SHP77 (cell line): ENCODE measurements around the gene ZNF750.

Source experiments
- DNase-seq, 2 experiments: peaks; one replicate each; lab custom pipeline; 2025; lab: John Stamatoyannopoulos, UW

Gene ZNF750

GRCh38 chr17:82839617-82840292 is at the start of gene ZNF750:
Gene ZNF750 (minus strand): TSS chr17:82840022. CDS start chr17:82832454, 7,568 bp downstream.
- DNase-seq = no peak

- no peak for DNase-seq
These were observed 49.0 kb upstream of the ZNF750 start for GRCh38 chr17:82888583-82889495.

DNA sequence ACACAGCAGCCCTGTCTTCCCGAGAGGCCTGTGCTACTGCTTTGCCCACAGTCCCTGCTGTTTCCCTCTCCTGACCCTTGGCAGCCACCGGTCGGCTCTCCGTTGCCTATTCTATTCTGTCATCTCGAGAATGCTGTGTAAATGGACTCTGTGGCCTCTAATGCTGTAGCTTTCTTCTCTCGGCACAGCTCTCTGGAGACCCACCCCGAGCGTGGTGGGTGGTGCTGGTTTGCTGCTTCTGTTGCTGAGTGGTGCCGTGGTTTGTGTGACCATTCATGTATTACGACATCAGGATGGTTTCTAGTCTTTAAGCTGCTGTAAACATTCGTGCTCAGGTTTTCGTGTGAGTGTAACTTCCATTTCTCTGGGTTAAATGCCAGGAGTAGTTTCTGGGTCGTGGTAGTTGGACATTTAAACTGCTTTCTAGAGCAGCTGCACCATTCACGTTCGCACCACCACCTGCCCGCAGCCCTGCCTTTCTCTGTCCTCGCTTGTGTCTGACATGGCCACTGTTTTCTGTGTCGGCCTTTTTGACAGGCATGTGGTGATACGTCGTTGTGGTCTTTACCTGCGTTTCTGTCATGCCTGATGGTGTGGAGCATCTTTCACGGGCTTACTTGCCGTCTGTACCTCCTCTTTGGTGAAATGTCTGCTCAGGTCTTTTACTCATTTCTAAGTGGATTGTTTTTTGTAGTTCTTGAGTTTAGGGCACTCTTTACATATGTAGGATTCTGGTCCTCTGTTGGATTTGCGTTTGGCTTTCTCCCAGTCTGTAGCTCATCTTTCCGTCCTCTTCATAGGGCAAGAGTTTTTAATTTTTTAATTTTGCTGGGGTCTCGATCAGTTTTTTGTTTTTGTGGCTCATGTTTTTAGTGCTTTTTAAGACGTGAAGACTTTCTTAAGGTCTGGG is 47.7 kb upstream of the ZNF750 start:
- DNase-seq = no peak

DNA sequence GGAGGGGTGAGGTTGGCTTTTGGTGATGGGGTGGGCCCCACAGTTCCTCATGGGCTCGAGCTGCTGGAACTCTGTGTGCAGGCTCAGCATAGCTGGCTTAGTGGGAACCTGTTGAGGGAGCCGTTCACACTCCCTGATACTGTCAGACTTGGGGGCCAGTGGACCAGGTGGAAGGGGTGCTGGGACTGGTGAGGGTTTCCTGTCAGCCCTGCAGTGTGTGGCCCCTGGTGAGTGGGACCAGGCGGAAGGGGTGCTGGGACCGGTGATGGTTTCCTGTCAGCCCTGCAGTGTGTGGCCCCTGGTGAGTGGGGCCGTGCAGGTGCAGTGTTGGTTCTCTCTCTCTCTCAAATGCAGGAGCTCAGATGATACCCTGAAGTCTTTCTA is 45.1 kb upstream of the ZNF750 start:
- DNase-seq = no peak

DNA sequence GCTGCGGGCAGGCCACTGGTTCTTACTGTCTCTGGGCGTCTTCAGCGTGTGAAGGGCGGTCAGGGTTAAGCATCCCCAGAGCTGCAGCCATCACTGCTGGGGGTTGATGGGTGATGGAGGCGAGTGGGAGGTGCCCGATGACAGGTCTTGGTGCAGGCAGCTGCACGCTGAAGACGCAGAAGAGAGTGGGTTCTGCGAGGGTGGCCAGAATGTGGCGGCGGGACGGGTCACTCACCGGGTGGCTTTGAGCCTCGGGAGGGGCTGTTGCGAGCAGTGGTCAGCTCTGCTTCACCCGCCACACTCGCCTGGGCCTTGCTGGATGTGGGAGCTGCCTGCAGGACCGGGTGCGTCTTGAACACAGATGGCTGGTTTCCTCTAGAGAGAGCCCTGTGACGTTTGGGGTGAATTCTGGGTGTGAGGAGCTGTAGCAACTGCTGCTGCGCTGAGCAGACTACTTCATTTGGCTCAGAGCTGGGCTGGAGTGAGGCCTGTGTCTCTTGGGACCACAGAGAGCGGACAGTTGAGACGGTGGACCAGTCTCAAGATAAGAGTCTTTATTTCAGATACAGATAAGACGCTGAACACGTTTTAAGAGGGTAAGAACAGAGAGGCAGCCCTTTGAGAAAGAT is 44.6 kb upstream of the ZNF750 start:
- no peak for DNase-seq

DNA sequence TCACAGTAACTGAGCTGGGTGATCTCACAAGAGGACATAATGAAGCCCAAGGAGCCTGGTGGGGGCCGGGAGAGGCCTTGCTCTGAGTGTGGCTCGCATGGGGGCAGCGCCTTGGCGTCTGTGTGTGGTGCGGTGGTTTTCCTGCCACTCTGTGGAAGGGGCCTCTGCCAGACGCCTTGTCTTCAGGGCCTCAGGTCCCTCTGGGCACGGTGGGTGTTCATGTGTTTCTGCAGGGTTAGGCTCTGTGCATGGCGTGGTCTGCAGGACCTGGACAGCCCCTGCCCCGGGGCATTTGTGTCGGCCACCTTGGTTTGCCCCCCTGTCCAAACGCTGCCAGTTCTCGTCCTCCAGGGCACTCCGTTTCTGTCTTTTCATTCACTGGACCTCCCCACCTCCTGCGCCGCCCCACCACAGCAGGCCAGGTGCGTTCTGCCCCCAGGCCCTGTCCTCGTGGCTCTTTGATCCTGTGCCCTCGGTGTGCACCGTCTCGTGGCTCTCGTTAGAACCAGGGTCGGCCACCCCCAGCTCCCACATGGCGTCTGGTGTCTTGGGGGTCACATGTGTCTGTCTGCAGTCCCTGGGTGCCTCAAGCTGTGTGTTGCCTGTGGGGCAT is 43.7 kb upstream of the ZNF750 start:
- DNase-seq = no peak

- DNase-seq = no peak
These were observed 43.0 kb upstream of the ZNF750 start for GRCh38 chr17:82882715-82883418.

DNA sequence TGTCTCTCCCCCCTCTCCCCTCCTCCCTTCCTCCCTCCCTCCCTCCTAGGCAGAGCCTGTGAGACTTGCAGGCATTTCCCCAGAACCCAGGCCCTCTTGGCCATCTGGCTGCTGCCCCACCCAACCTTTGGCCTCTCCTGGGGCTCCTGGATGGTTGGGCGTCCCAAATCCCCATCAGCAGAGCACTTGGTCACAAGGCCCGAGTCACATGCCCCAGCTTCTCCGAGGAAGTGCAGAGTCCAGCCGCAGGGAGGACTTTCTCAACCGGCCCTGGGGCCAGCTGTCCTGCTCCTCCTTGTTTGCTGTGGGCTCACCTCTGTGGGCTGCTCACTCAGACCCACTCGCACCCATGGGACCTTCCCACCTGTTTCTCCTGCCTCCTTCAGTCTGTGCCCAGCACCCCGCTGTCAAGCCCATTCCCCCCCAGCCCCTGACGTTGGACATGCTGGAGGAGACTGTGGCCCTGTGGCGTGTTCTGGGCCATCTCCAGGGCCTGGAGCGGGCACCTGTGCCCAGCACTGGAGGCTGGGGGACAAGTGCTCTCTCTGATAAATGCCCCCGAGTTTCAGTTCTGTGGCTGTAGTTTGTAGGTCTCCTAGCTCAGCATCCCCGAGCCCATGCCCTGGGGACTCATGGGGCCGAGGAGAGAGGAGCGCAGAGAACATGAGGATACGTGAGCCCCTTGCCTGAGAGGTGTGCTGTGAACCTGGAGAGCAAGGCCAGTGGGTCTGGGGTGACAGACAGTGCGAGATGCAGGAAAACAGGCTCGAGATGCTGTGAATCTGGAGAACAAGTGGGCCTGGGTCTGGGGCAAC is 42.3 kb upstream of the ZNF750 start:
- no peak for DNase-seq

DNA sequence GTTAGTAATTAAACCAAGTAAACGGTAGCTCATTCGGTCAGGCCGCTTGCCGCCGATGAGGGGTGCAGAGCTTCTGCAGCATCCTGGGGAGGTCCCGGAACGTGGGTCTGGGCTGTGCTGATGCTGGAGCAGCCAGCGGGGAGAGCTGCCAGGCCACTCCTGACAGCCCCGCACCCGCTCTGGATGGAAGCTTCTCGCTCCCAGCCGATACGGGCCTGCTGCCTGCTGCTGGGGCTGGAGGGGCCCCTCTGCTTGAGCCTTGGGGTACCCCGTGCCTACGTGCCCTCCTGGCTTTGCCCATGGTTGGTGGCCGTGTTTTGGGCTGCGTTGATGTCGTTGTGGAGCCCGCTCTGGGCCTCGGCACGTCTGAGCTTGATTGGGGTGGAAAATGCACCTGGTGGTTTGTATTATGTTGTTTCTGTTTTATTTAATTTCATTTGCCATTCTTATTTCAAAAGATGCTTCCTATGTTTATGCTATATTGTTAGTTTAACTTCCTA is 41.6 kb upstream of the ZNF750 start:
- no peak for DNase-seq

DNA sequence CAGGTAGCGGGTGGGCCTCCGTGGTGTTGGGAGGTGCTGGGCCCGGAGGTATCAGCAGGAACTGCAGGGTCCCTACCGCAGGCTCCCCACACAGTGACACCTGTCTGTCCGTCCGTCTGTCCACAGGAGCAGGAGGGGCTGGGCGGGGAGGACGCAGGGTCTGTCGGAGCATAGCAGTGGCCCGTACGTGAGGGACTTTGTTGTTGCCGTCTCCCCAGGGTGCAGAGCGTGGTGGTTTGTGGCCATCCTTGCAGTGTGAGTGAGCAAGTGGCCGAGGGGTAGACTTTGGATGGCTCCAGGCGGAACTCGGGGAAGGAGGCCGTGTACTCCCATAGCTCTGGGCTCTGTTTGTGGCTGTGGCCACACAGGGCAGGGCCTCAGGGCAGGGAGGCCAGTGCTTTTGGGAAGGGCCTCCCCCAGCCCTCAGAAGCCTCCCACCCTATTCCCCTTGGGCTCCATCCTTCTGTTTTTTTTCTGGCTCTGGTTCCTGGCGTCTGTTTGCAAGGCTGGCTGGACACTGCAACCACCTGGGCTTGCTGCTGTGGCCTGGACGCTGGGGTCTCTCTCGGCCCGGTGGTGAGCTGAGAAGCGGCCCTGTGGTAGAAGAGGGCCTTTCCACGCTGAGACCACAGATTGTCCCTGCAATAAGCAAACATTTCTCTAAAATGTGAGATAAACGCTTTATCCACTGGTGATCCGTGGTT is 41.0 kb upstream of the ZNF750 start:
- no peak for DNase-seq

DNA sequence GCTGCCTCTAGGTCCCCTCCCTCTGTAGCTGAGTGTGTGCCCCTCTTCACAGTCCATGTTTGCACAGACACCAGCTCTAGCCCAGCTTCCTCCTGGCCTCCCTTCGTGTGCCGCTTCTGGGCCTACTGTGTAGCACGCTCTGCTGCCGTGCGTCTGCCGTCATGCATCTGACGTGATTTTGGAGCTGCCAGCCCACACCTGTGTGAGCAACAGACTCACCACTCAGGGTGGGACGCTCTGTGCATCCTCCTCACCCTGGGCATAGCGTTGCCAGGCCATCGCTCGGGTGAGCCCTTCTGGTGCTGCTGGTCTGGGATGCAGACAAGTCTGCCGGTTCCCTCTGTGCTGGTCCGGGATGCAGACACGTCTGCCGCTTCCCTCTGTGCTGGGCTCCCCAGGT is 39.4 kb upstream of the ZNF750 start:
- DNase-seq = no peak

- DNase-seq = no peak
These were observed 38.7 kb upstream of the ZNF750 start for GRCh38 chr17:82878527-82878926.

DNA sequence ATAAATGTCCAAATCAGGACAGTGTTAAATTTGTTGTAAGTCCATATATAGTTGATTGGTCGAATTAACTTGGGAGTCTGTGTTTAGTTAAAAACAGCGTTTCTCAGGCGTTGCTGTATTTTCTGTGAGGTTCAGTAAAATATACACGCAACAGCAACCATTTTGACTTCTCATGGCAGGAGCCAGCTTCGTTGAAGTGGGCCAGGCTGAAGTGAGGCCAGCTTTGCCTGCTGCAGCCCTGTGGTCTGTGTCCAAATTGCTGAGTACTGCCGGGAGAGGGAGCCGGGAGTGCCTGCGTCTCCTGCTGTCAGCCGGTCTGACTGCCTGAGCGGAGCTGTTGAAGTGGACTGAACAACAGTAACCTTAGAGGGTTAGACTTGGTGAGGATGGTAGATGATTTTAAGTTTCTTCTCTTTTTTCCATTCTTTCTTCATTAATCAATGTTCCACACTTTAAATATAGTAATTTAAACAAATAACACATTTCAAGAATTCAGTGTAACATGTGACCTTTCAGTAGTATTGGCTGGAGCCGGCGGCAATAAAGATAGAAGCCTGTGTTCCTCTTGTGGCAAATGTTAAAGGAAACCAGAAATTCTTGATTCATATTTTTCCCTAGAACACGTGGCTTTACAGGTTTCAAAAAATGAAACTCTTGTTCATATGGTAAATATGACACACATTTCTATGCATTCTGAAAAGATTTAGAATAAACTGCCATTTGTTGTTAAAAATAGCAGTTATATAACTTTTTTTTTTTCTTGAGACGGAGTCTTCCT is 37.0 kb upstream of the ZNF750 start:
- DNase-seq = no peak

- no peak for DNase-seq
These were observed 36.3 kb upstream of the ZNF750 start for GRCh38 chr17:82876149-82876548.

GRCh38 chr17:82875407-82875856 is 35.6 kb upstream of the ZNF750 start:
- DNase-seq = no peak

- DNase-seq = no peak
These were observed 34.4 kb upstream of the ZNF750 start for GRCh38 chr17:82874011-82874835.

- DNase-seq = no peak
These were observed 33.7 kb upstream of the ZNF750 start for GRCh38 chr17:82873521-82873920.
